HepG2 (cell line): ENCODE data around the gene CIAO2B. TPM values are rescaled to one million over a fixed set of nuclear protein-coding genes. Genes with fewer than 3 reads are reported as not detected.

ENCODE experiments used
- CBX5 ChIP-seq: sonication (generic); formaldehyde crosslinking; IDR thresholded peaks from 2 replicates; pipeline ENCODE4 v1.4.0; 2020; ENCODE audit warnings: missing genetic modification reagents, borderline replicate concordance
- ELF4 ChIP-seq: sonication (generic); formaldehyde crosslinking; IDR thresholded peaks from 2 replicates; pipeline ENCODE4 v1.5.0; 2020; ENCODE audit warnings: missing genetic modification reagents, mild to moderate bottlenecking, moderate library complexity, borderline replicate concordance
- FOXJ3 ChIP-seq: sonication (generic); formaldehyde crosslinking; IDR thresholded peaks from 2 replicates; pipeline ENCODE4 v1.4.0; 2020; ENCODE audit warnings: missing genetic modification reagents, mild to moderate bottlenecking, borderline replicate concordance
- NR2C2 ChIP-seq: sonication (generic); formaldehyde crosslinking; IDR thresholded peaks from 2 replicates; pipeline ENCODE4 v1.4.0; 2020; ENCODE audit warnings: missing genetic modification reagents, mild to moderate bottlenecking, moderate library complexity, borderline replicate concordance
- THYN1 ChIP-seq: sonication (generic); formaldehyde crosslinking; IDR thresholded peaks from 2 replicates; pipeline ENCODE4 v1.8.1; 2023; ENCODE audit warnings: low read depth, mild to moderate bottlenecking, moderate library complexity, missing genetic modification reagents, borderline replicate concordance
- ZBTB38 ChIP-seq: sonication (generic); formaldehyde crosslinking; IDR thresholded peaks from 2 replicates; pipeline ENCODE4 v1.5.1; 2020; ENCODE audit warnings: mild to moderate bottlenecking, missing genetic modification reagents
- ZNF333 ChIP-seq: sonication (generic); formaldehyde crosslinking; IDR thresholded peaks from 2 replicates; pipeline ENCODE4 v1.4.0; 2020; ENCODE audit warnings: mild to moderate bottlenecking, missing genetic modification reagents, borderline replicate concordance
- ZNF598 ChIP-seq: sonication (generic); formaldehyde crosslinking; IDR thresholded peaks from 2 replicates; pipeline ENCODE4 v1.5.1; 2020; ENCODE audit warnings: mild to moderate bottlenecking, missing genetic modification reagents, borderline replicate concordance
- ZNF747 ChIP-seq: sonication (generic); formaldehyde crosslinking; IDR thresholded peaks from 2 replicates; pipeline ENCODE4 v1.8.1; 2023; ENCODE audit warnings: missing genetic modification reagents, mild to moderate bottlenecking, borderline replicate concordance
- polyA plus RNA-seq, 8 experiments: library from polyadenylated mRNA; depleted of rRNA in 3 of 8; stranded (reverse) in 7 of 8; unstranded in 1 of 8; fragments of >200 nt; fragmentation: Illumina TruSeq in 4 of 8; extraction: Trizol in 4 of 8; gene quantifications; 2 replicates each; pipeline versions ENCODE4 v1.2.1 to v1.2.3, GENCODE V29; 2011 to 2016; ENCODE audit warnings: low read depth in 4 of 8, missing spikeins in 1 of 8, mixed read lengths in 1 of 8; ENCODE audit not compliant: insufficient read depth in 1 of 8
- total RNA-seq, 5 experiments: library from RNA; depleted of rRNA; stranded (reverse); fragments of >200 nt; fragmentation: Illumina TruSeq; extraction: Trizol; gene quantifications; 2 replicates each; pipeline ENCODE4 v1.2.3, GENCODE V29; 2016; ENCODE audit warnings: low read depth in 1 of 5
- TF ChIP-seq, protein P1 (sequence below): sonication (generic); formaldehyde crosslinking; IDR thresholded peaks from 2 replicates; pipeline ENCODE4 v1.4.0; 2020; ENCODE audit warnings: missing genetic modification reagents, mild to moderate bottlenecking, borderline replicate concordance
- TF ChIP-seq, protein P2 (sequence below): sonication (generic); formaldehyde crosslinking; IDR thresholded peaks from 2 replicates; pipeline ENCODE4 v1.4.0; 2020; ENCODE audit warnings: mild to moderate bottlenecking, missing genetic modification reagents
- TF ChIP-seq, protein P3 (sequence below): fragments of 450-650 bp; IDR thresholded peaks from 2 replicates; pipeline ENCODE4 v1.6.1; 2016
- TF ChIP-seq, protein P4 (sequence below): sonication (generic); formaldehyde crosslinking; IDR thresholded peaks from 2 replicates; pipeline ENCODE4 v1.4.0; 2020; ENCODE audit warnings: missing genetic modification reagents
- TF ChIP-seq, protein P5 (sequence below): sonication (generic); formaldehyde crosslinking; IDR thresholded peaks from 2 replicates; pipeline ENCODE4 v1.5.1; 2020; ENCODE audit warnings: missing genetic modification reagents, mild to moderate bottlenecking, borderline replicate concordance
- TF ChIP-seq, protein P6 (sequence below): IDR thresholded peaks from 2 replicates; pipeline ENCODE4 v1.6.1; 2016; ENCODE audit warnings: mild to moderate bottlenecking

Gene CIAO2B
- total and polyA plus RNA-seq, 2 of the 13 experiments (the other 11 are each of a cell fraction or from before 2014, with no cell fraction given) = 157 to 293 TPM

DNA sequence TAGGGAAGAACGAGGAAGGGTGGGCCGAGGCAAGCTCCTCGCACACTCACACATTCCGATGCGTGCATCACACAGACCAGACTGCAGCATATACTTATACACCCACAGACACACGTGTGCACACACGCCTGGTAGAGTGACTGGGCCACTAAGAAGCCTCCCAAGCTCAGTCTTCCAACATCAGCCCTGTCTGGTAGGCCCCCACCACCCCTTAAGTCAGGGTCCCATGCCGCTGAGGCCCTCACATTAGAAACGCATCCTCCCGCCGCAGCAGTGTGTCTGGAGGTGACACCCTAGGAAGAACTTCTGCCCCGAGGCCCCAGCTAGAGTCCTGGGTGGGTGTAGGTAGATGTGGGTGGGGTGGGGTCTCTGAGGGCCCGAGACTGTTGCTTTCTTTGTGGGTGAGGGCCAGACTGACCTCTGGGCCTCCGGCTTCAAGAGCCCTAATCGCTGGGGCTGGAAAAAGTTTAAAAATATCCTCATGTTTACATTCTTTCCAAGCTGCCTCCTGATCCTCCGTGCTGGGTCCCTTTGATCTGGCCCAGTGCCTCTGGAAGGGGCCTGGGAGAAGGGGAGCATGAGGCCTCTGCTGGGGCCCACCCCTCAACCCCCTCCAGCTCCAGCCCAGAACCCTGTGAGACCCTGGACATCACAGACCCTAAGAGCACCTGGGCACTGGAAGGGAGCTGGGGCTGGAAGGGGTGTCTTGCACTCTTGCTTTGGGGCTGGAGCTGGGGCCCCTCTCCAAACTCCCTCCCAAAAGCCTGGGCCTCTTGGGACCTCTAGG, 29.2 kb downstream of the CIAO2B start (continued):
- TF ChIP-seq, protein P1, sequence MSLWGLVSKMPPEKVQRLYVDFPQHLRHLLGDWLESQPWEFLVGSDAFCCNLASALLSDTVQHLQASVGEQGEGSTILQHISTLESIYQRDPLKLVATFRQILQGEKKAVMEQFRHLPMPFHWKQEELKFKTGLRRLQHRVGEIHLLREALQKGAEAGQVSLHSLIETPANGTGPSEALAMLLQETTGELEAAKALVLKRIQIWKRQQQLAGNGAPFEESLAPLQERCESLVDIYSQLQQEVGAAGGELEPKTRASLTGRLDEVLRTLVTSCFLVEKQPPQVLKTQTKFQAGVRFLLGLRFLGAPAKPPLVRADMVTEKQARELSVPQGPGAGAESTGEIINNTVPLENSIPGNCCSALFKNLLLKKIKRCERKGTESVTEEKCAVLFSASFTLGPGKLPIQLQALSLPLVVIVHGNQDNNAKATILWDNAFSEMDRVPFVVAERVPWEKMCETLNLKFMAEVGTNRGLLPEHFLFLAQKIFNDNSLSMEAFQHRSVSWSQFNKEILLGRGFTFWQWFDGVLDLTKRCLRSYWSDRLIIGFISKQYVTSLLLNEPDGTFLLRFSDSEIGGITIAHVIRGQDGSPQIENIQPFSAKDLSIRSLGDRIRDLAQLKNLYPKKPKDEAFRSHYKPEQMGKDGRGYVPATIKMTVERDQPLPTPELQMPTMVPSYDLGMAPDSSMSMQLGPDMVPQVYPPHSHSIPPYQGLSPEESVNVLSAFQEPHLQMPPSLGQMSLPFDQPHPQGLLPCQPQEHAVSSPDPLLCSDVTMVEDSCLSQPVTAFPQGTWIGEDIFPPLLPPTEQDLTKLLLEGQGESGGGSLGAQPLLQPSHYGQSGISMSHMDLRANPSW (CRISPR knock-in tag) = no peak
- TF ChIP-seq, protein P2, sequence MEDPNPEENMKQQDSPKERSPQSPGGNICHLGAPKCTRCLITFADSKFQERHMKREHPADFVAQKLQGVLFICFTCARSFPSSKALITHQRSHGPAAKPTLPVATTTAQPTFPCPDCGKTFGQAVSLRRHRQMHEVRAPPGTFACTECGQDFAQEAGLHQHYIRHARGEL (CRISPR knock-in tag) = no peak
- TF ChIP-seq NR2C2 (CRISPR knock-in tag) (no peak), ZNF747 (CRISPR knock-in tag) (0 out of 2 replicates have a peak, but pooled peaks have one; percentile 8), THYN1 (CRISPR knock-in tag) (no peak), ZNF598 (CRISPR knock-in tag) (no peak), CBX5 (no peak), ZNF333 (CRISPR knock-in tag) (no peak), ZBTB38 (CRISPR knock-in tag) (no peak), FOXJ3 (CRISPR knock-in tag) (peak; percentile 56; the same call in 1 of the 2 replicates), ELF4 (CRISPR knock-in tag) (no peak)
- TF ChIP-seq, protein P3, sequence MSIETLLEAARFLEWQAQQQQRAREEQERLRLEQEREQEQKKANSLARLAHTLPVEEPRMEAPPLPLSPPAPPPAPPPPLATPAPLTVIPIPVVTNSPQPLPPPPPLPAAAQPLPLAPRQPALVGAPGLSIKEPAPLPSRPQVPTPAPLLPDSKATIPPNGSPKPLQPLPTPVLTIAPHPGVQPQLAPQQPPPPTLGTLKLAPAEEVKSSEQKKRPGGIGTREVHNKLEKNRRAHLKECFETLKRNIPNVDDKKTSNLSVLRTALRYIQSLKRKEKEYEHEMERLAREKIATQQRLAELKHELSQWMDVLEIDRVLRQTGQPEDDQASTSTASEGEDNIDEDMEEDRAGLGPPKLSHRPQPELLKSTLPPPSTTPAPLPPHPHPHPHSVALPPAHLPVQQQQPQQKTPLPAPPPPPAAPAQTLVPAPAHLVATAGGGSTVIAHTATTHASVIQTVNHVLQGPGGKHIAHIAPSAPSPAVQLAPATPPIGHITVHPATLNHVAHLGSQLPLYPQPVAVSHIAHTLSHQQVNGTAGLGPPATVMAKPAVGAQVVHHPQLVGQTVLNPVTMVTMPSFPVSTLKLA = no peak
- TF ChIP-seq, protein P4, sequence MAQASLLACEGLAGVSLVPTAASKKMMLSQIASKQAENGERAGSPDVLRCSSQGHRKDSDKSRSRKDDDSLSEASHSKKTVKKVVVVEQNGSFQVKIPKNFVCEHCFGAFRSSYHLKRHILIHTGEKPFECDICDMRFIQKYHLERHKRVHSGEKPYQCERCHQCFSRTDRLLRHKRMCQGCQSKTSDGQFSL = no peak
- TF ChIP-seq, protein P5, sequence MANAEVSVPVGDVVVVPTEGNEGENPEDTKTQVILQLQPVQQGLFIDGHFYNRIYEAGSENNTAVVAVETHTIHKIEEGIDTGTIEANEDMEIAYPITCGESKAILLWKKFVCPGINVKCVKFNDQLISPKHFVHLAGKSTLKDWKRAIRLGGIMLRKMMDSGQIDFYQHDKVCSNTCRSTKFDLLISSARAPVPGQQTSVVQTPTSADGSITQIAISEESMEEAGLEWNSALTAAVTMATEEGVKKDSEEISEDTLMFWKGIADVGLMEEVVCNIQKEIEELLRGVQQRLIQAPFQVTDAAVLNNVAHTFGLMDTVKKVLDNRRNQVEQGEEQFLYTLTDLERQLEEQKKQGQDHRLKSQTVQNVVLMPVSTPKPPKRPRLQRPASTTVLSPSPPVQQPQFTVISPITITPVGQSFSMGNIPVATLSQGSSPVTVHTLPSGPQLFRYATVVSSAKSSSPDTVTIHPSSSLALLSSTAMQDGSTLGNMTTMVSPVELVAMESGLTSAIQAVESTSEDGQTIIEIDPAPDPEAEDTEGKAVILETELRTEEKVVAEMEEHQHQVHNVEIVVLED (CRISPR knock-in tag) = no peak; the same call in 1 of the 2 replicates
- TF ChIP-seq, protein P6, sequence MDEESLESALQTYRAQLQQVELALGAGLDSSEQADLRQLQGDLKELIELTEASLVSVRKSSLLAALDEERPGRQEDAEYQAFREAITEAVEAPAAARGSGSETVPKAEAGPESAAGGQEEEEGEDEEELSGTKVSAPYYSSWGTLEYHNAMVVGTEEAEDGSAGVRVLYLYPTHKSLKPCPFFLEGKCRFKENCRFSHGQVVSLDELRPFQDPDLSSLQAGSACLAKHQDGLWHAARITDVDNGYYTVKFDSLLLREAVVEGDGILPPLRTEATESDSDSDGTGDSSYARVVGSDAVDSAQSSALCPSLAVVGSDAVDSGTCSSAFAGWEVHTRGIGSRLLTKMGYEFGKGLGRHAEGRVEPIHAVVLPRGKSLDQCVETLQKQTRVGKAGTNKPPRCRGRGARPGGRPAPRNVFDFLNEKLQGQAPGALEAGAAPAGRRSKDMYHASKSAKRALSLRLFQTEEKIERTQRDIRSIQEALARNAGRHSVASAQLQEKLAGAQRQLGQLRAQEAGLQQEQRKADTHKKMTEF (CRISPR knock-in tag) = peak; percentile 69
